Liver (tissue), 9 donors: Measurements from ENCODE around the gene SPAM1. TPM values are rescaled to one million over a fixed set of nuclear protein-coding genes. Genes with fewer than 3 reads are reported as not detected.
"Not testable (repeated sequence)": the region's sequence is repeated elsewhere in the genome, so short reads cannot be mapped to it uniquely, and the experiment has no call there.

Experiments
- DNase-seq: peaks from one replicate; pipeline ENCODE4 v3.0.0-alpha.2; 2017; ENCODE audit warnings: low spot score
- H3K27ac ChIP-seq, 2 donors: one replicate each; pipeline ENCODE4 v1.7.0; 2013; ENCODE audit warnings: inconsistent platforms in 2 of 2, low read length in 2 of 2, control low read depth in 1 of 2, low read depth in 1 of 2, mild to moderate bottlenecking in 1 of 2
- H3K27me3 ChIP-seq, 4 donors: one replicate each; pipeline versions ENCODE4 v1.6.1 to v1.7.0; 2013; ENCODE audit warnings: low read length in 3 of 4, inconsistent platforms in 1 of 4, mild to moderate bottlenecking in 1 of 4, moderate library complexity in 1 of 4; ENCODE audit not compliant: control insufficient read depth in 4 of 4, insufficient read depth in 4 of 4
- H3K36me3 ChIP-seq, 4 donors: one replicate each; pipeline versions ENCODE4 v1.6.1 to v1.7.0; 2013; ENCODE audit warnings: low read length in 3 of 4, mild to moderate bottlenecking in 3 of 4, low read depth in 1 of 4, moderate library complexity in 1 of 4; ENCODE audit not compliant: control insufficient read depth in 4 of 4, insufficient read depth in 3 of 4
- H3K4me1 ChIP-seq, 4 donors: one replicate each; pipeline versions ENCODE4 v1.6.1 to v1.7.0; 2013; ENCODE audit warnings: low read length in 3 of 4, mild to moderate bottlenecking in 3 of 4, moderate library complexity in 1 of 4; ENCODE audit not compliant: control insufficient read depth in 4 of 4, insufficient read depth in 4 of 4
- H3K4me3 ChIP-seq, 3 donors: one replicate each; pipeline versions ENCODE4 v1.6.1 to v1.7.0; 2013; ENCODE audit warnings: low read length in 3 of 3, control low read depth in 1 of 3, low read depth in 1 of 3, mild to moderate bottlenecking in 1 of 3
- H3K9ac ChIP-seq, 2 donors: one replicate each; pipeline ENCODE4 v1.7.0; 2013; ENCODE audit warnings: low read length in 2 of 2, mild to moderate bottlenecking in 2 of 2, moderate library complexity in 2 of 2, control low read depth in 1 of 2, low read depth in 1 of 2
- H3K9me3 ChIP-seq, 4 donors: one replicate each; pipeline versions ENCODE4 v1.6.1 to v1.7.0; 2013; ENCODE audit warnings: low read length in 3 of 4; ENCODE audit not compliant: control insufficient read depth in 4 of 4
- ATF3 ChIP-seq: IDR thresholded peaks from 2 replicates; pipeline ENCODE4 v1.6.1; 2016; ENCODE audit warnings: antibody characterized with exemption
- CTCF ChIP-seq: fragments of 150-350 bp; IDR thresholded peaks from 2 replicates; pipeline ENCODE4 v1.5.1; 2017; ENCODE audit warnings: improper control_type of control experiment, low read depth, low read length; ENCODE audit not compliant: missing input control
- FOXA1 ChIP-seq: IDR thresholded peaks from 2 replicates; pipeline ENCODE4 v1.6.1; 2016; ENCODE audit warnings: antibody characterized with exemption
- FOXA2 ChIP-seq: IDR thresholded peaks from 2 replicates; pipeline ENCODE4 v1.6.1; 2016; ENCODE audit warnings: antibody characterized with exemption
- GABPA ChIP-seq, 2 donors: IDR thresholded peaks in 1 of 2; conservative IDR thresholded peaks in 1 of 2; 2 replicates each; pipeline ENCODE4 v1.6.1; 2016; ENCODE audit warnings: antibody characterized with exemption in 2 of 2, mild to moderate bottlenecking in 1 of 2, moderate library complexity in 1 of 2
- HNF4A ChIP-seq, 2 donors: conservative IDR thresholded peaks; 2 replicates each; pipeline ENCODE4 v1.6.1; 2016; ENCODE audit warnings: antibody characterized with exemption in 2 of 2, mild to moderate bottlenecking in 2 of 2
- HNF4G ChIP-seq: IDR thresholded peaks from 2 replicates; pipeline ENCODE4 v1.6.1; 2016; ENCODE audit warnings: antibody characterized with exemption
- JUND ChIP-seq, 2 donors: IDR thresholded peaks; 2 replicates each; pipeline ENCODE4 v1.6.1; 2016; ENCODE audit warnings: antibody characterized with exemption in 2 of 2
- NR2F2 ChIP-seq: IDR thresholded peaks from 2 replicates; pipeline ENCODE4 v1.6.1; 2016; ENCODE audit warnings: antibody characterized with exemption
- RAD21 ChIP-seq, 2 donors: IDR thresholded peaks; 2 replicates each; pipeline ENCODE4 v1.6.1; 2016; ENCODE audit warnings: antibody characterized with exemption in 2 of 2, mild to moderate bottlenecking in 2 of 2
- REST ChIP-seq: IDR thresholded peaks from 2 replicates; pipeline ENCODE4 v1.6.1; 2016; ENCODE audit warnings: antibody characterized with exemption, mild to moderate bottlenecking
- RXRA ChIP-seq, 2 donors: IDR thresholded peaks; 2 replicates each; pipeline ENCODE4 v1.6.1; 2017 to 2018; ENCODE audit warnings: antibody characterized with exemption in 2 of 2, mild to moderate bottlenecking in 1 of 2
- SP1 ChIP-seq: IDR thresholded peaks from 2 replicates; pipeline ENCODE4 v1.6.1; 2018; ENCODE audit warnings: antibody characterized with exemption, mild to moderate bottlenecking
- YY1 ChIP-seq: IDR thresholded peaks from 2 replicates; pipeline ENCODE4 v1.6.1; 2016; ENCODE audit warnings: antibody characterized with exemption, mild to moderate bottlenecking
- ZBTB33 ChIP-seq: IDR thresholded peaks from 2 replicates; pipeline ENCODE4 v1.6.1; 2016; ENCODE audit warnings: antibody characterized with exemption
- WGBS: extraction: QIAGEN DNeasy Blood & Tissue Kit; methylation state at CpG from one replicate; pipeline ENCODE4 v1.1.7; 2013; 5-methylcytosine and 5-hydroxymethylcytosine counted together
- polyA plus RNA-seq, 2 donors: library from polyadenylated mRNA; stranded (reverse) in 1 of 2; unstranded in 1 of 2; fragments of 200-250 nt in 1 of 2; fragments of >200 nt in 1 of 2; fragmentation: Nextera tagmentation in 1 of 2; extraction: Ambion mirVana in 1 of 2; gene quantifications; one replicate each; pipeline versions ENCODE4 v1.2.1 to v1.2.3, GENCODE V29; 2013 to 2015
- total RNA-seq, 2 donors: library from RNA; depleted of rRNA; stranded (reverse); fragments of >200 nt; gene quantifications; one replicate each; pipeline ENCODE4 v1.2.3, GENCODE V29; 2014
- donor health status: healthy.
- donor health status: healthy.
- donor health status: healthy.
- donor health status: healthy.
- donor health status: healthy.

The SPAM1 gene
- total and polyA plus RNA-seq, 4 donors, result not detected

GRCh38 chr7:123883154-123883553, 41.9 kb upstream of the SPAM1 start (continued):
- no peak for TF ChIP-seq ATF3
- no peak for TF ChIP-seq SP1
- TF ChIP-seq GABPA (IDR thresholded peaks at IDR 0.05 in 1 of 2, conservative IDR thresholded peaks at IDR 0.05 in 1 of 2), result no peak
- TF ChIP-seq FOXA1, result no peak
- no peak for TF ChIP-seq HNF4A (conservative IDR thresholded peaks at IDR 0.05)

- no peaks in the 10 kb centered on the region for H3K27me3 ChIP-seq
- H3K27ac ChIP-seq, result no peak overlapping the region
- no peaks in the 10 kb centered on the region for H3K4me1 ChIP-seq
- H3K9me3 ChIP-seq, result no peaks in the 10 kb centered on the region
- no peak overlapping the region for H3K9ac ChIP-seq
- no peaks in the 10 kb centered on the region for H3K36me3 ChIP-seq
- no peak for DNase-seq
- TF ChIP-seq FOXA2 (no peak), RXRA (IDR thresholded peaks at IDR 0.05) (no peak), ATF3 (no peak), CTCF (no peak), YY1 (no peak), GABPA (IDR thresholded peaks at IDR 0.05 in 1 of 2, conservative IDR thresholded peaks at IDR 0.05 in 1 of 2) (no peak), ZBTB33 (no peak), NR2F2 (no peak), REST (no peak), SP1 (no peak), RAD21 (IDR thresholded peaks at IDR 0.05) (no peak), FOXA1 (no peak), JUND (IDR thresholded peaks at IDR 0.05) (no peak), HNF4G (no peak), HNF4A (conservative IDR thresholded peaks at IDR 0.05) (no peak)
- H3K4me3 ChIP-seq, result no peak overlapping the region
Observed at GRCh38 chr7:123888192-123888591, 36.8 kb upstream of the SPAM1 start.

- not testable (repeated sequence) for H3K9me3 ChIP-seq, H3K4me1 ChIP-seq, H3K27me3 ChIP-seq, H3K4me3 ChIP-seq, H3K27ac ChIP-seq, H3K9ac ChIP-seq, DNase-seq, H3K36me3 ChIP-seq
- WGBS, result 95% methylated on average over 10 of the region's 10 CpGs
Observed at GRCh38 chr7:123894753-123895152, 30.3 kb upstream of the SPAM1 start.
